ENCODE results near the gene MEPCE.

The MEPCE gene

DNA sequence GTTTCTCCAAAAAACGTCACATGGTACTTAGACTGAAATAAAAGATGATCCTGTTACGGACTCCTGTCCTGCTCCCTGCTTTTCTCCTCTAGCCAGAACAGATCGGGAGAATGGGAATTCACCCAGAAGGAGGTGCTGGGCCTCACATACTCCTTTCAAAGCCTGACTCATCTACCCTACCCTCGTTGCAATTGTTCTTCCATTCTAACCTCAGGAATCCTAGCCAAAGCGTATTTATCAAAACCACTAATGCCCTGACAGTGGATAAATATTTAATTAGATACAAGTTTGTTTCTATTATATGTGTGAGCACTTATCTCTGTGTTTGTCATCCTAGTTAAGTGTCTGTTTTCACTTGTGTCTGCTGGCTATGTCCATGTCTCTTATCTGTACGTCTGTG lies 22.9 kb upstream of the MEPCE start:
- DNase-seq (ENCODE audit: low read depth in 2 of 2) = no peak

DNA sequence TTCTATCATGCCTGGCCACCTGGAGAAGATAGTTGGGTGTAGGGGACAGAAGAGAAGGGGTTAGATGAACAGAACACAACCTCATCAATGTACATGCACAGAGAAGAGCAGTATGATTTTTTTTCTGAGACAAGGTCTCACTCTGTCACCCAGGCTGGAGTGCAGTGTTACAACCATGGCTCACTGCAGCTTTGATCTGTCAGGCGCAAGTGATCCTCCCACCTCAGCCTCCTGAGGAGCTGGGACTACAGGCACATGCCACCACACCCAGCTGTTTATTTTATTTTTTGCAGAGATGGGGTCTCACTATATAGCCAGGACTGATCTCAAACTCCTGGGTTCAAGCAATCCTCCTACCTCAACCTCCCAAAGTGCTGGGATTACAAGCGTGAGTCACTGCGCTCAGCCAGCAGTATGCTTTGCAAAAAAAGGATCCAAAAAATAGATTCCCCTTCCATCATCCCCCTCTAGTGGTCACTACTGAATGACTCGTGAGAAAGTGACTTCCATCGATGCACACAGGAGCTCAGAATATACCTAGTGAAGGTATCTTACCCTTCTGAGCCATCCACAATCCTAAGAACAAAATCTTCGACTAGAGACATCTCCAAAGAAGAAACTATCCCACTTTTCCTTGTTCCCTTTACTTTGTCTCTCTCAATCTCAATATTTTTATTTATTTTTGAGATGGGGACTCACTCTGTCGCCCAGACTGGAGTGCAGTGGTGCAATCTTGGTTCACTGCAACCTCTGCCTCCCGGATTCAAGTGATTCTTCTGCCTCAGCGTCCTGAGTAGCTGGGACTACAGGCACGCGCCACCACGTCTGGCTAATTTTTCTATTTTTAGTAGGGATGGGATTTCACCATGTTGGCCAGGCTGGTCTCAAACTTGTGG lies 22.1 kb upstream of the MEPCE start:
- DNase-seq (ENCODE audit: low read depth in 2 of 2) = peak in 1 of 2 donors; percentile 23

DNA sequence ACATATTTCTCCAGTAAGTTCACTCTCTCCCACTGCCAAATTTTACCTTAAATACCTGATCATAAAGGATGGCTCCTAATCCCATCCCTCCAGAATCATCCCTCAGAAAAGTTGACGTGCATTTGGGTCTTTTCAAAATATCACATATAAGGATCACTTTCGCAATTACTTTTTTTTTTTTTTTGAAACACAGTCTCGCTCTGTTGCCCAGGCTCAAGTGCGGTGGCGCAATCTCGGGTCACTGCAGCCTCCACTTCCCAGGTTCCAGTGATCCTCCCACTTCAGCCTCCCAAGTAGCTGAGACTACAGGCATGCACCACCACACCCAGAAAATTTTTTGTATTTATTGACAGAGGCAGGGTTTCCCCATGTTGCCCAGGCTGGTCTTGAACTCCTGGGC lies 18.5 kb upstream of the MEPCE start:
- DNase-seq (ENCODE audit: low read depth in 2 of 2) = no peak

DNA sequence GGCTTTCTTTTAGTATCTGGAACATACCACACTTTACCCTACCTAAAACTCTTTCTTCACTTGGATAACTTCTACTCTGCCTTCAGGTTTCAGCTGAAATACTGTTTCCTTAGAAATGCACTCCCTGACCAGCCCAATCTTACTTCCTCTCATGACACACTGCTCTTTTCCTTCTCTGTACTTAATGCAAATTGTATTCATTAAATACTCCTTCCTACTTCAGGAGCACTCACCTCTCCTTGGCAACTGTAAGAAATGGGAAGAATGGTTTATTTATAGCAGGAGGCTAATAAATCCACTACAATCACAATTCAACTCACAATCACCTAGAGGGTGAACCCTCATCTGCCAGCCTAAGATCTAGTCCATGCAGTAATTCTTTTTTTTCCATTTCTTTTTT lies 16.3 kb upstream of the MEPCE start:
- DNase-seq (ENCODE audit: low read depth in 2 of 2) = no peak

DNA sequence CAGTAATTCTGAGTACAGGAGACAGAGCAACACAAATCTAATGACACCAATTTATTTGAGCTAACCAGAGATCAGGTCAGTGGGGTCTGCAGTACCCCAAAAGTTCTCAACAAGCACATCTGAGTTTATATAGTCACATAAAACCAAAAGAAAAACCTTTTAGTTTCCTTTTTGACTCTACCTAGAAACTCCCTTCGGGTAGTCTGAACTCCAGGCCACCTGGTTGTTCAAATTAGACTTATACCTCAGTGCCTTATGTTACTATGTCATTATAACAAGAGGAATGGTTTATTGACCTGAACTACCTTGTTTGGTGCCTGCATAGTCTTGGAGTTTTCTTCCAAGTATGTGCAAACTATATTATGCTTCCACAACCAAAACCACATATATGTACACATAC lies 15.7 kb upstream of the MEPCE start:
- DNase-seq (ENCODE audit: low read depth in 2 of 2) = no peak

DNA sequence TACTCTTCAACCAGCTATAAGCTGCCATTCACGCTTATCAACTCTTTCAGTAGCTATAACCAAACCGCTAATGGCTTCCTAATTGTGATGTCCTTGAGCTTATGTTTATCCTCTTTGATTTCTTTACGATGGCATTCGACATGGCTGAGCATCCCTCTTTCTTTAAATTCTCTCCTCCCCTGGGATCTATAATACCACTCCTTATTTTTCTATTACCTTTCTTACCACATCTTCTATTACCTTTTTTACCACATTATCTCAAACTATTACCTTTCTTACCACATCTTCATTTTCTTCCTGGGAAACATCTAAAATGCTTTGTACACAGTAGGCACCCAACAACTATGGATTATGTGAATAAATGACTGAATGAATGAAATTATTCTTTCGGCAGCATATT lies 14.2 kb upstream of the MEPCE start:
- DNase-seq (ENCODE audit: low read depth in 2 of 2) = no peak

DNA sequence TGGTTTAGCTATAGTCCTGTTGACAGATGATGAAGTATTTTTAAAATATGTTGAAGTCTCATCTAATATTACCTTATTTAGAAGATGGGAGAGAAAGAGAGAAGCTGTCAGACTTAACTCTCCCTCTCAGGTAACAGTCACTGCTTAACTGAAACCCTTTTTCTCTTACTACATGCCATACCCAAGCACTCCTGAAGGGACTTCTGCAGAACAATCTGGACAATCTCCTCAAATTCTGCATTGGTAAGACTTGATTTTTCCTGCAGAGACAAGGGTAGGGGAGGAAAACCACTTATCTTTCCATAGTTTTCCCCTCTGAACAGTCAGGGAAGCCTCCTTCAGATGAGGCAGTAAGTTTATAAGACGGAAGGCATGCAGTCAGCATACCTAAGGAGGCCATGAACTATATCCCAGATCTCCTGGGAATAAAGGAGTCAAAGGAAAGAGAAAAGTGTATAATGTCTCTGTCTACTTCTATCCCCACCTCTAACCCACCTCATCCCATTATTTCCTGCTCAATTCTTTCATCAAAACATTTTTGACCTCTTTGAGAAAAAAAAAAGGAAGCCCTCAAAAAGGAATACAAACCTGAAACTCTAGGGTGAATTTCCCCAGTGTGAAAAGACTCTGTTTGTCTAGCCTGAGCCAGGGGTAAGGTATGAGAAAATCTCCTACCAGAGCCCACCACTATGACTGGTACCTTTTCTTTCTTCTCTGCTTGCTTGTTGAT lies 10.5 kb upstream of the MEPCE start:
- no peak for DNase-seq (ENCODE audit: low read depth in 2 of 2)

DNA sequence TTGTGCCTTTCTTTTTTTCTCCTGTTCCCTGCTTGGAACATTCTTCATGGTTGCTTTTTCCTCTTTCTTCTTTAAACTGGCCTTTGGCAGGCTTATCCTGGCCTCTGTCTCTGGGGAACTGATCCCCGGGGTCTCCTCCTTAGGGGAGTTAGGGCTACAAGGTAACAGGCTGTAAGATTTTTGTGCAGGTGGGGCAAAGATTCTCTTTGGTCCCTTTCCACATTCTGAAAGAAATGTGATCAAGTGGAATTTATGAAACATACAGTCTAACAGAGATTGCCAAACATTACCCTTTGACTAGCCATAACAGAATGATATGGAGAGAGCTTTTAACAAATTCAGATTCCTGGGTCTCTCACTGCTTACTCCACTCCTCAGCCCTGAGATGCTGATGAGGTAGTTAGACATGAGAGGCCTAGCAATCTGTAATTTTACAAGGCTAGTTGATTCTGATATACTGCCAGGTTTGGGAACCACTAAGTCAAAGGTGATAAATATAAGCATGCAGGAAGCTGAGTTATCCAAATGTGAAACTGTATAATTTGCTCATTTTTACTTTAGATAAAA lies 9.9 kb upstream of the MEPCE start:
- no peak for DNase-seq (ENCODE audit: low read depth in 2 of 2)

DNA sequence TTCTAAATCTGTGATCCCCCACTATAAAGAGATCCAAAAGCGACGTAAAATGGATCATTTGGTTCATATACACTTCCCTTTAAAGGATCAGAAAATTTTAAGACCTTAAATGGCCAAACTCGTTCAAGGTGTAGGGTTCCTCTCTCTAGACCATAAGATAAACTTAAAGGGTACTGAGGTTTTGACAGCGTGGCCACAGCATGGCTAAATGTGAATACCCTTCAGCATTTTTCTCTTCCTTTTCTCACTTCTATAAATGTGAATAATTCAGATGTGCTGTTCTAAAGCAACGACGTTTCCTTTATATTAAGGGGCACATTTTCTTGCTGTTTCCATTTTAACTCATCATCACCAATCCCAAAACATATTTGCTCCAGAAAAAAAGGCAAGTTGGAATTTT lies 6.3 kb upstream of the MEPCE start:
- no peak for DNase-seq (ENCODE audit: low read depth in 2 of 2)

DNA sequence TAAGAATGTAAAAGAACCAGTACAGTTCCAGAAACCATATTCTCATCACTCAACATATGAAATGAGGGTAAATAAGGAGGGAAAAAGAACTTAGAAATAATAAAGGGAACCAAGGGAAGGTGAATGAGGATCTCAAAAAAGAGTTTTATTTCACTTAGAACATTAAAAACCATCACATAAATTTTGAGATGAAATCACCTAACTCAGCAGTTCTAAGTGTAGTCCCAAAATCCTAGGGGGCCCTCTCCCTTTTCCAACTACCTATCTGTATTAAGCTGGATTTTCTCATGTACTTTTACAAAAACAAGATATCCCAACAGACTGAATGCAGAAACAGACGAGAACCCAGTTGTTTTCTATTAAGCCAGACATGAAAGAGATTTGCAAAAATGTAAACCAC lies 4.3 kb upstream of the MEPCE start:
- DNase-seq (ENCODE audit: low read depth in 2 of 2) = no peak

DNA sequence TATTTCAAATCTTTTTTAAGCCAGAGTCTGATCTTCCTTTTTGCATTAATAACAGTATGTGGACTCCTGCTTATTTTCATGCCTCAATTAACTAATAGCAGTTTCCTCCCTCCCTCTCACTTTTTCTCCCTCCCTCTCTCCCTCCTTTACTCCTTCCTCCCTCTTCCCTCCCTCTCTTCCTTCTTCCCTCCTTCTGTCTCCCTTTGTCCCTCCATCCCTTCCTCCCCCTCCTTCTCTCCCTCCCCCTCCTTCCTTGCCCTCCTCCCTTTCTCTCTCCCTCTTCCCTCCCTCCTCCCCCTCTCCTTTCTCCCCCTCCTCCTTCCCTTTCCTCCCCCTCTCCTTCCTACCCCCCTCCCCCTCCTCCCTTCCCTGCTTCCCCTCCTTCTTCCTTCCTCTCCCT lies 3.1 kb upstream of the MEPCE start:
- no peak for DNase-seq (ENCODE audit: low read depth in 2 of 2)

DNA sequence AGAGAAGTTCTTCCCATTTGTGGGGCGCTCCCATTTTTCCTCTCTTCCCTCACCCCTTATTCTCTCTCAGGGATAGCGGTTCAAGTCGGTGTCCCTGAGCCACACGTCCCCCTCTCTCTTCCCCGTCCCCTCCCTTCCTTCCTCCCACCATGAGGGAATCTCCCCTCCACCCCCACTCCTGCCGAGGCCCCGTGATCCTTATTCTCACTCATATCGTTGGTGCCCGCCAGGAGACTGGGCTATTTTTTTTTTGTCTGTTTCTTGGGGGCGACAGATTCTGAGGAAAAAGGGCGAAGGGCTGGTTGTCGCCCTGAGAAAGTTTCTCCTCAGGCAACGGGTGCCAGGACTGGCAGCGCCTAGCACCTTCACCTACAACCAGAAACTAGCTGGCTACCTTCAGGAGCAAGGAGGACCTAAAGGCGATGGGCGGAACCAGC lies 1.9 kb upstream of the MEPCE start:
- no peak for DNase-seq (ENCODE audit: low read depth in 2 of 2)

DNA sequence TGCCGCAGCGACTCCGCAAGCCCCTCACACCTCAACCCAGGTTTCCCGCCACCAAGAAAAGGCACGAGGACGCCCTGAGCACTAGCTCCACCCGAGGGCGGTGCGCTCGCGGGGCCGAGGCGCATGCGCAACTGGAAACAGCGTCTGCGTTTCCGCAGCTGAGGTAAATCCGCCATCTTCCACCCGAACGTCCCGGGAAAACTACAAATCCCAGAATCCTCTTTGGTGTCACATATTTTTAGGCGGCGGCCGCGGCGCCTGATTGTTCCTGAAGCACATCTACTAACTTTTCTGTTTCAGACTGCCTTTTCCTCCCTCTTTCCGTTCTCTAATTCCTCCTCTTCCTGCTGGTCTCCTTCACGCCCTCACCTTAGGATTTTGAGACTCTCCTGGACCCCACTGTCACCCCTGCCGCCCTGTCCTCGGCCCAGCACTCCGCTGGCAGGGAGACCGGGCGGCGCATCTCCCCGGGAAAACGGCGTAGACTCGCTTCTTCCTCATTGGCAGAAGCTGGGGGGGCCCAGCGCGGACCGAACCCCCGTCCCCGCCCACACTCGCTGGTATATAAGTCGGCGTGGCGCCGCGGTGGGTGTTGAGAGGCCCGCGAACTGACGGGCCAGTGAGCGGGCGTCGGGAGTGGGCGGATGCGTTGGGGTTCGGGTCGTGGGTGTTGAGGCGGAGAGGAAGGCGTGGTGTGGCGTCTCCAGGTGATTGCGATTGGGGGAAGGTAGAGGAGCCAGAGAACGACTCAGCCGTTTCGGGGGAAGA lies 1.2 kb upstream of the MEPCE start, which contains the start of gene ZCWPW1:
ZCWPW1 (minus strand) TSS at position 505 of the 768 bp plus-strand sequence. CDS start 8,054 bp downstream, outside the sequence.
- DNase-seq (ENCODE audit: low read depth in 2 of 2) = peak; percentile 94 to 95

DNA sequence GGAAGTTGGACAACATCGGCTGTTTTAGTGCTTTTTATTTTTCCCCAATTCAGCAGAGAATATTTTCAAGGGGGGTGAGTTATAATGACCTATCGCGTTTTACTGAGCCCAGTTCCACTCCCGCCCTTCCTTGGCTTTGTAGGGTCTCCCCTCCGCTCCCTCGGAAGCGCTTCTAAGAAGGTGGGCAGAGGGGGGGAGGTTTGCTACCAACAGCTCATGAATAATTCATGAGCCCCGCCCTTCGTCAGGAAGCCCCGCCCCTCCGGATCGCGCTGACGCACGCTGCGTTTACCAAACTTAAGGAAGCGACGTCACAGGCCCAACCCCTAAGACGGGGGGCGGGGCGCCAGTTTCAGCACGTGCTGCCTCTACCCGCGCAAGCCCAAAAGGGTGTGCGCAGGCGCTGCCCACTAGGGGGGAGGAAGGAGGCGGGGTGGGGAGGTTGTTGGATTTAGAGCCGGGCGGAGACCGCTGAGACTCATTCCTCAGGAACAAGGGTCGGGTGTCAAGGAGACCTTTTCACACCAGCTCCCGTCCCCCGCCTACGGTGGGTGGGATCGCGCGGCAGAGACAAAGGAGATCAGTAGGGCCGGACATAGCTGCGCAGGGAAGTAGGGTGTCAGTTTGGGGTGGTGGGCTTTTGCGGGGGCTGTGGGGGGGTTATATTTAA lies 529 bp upstream of the MEPCE start:
- peak; percentile 100 for DNase-seq (ENCODE audit: low read depth in 2 of 2)

DNA sequence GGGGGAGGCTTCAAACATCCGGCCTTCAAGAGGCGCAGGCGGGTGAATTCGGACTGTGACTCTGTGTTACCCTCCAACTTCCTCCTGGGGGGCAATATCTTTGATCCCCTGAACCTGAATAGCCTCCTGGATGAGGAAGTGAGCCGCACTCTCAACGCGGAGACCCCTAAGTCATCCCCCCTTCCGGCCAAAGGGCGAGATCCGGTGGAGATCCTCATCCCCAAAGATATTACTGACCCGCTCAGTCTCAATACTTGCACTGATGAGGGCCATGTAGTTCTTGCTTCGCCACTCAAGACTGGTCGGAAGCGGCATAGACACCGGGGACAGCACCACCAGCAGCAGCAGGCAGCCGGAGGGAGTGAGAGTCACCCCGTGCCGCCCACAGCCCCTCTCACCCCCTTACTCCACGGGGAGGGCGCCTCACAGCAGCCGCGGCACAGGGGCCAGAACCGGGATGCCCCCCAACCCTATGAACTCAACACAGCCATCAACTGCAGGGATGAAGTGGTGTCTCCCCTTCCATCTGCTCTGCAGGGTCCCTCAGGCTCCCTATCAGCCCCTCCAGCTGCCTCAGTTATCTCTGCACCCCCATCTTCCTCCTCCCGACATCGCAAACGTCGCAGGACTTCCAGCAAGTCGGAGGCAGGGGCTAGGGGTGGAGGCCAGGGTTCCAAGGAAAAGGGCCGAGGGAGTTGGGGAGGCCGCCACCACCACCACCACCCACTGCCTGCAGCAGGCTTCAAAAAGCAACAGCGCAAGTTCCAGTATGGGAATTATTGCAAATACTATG lies 1.1 kb downstream of the MEPCE start:
- no peak for DNase-seq (ENCODE audit: low read depth in 2 of 2)

DNA sequence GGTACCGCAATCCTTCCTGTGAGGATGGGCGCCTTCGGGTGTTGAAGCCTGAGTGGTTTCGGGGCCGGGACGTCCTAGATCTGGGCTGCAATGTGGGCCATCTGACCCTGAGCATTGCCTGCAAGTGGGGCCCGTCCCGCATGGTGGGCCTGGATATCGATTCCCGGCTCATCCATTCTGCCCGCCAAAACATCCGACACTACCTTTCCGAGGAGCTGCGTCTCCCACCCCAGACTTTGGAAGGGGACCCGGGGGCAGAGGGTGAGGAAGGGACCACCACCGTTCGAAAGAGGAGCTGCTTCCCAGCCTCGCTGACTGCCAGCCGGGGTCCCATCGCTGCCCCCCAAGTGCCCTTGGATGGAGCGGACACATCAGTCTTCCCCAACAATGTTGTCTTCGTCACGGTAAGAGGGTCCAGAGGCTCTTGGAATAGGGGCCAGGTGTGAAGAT lies 1.7 kb downstream of the MEPCE start:
- no peak for DNase-seq (ENCODE audit: low read depth in 2 of 2)

DNA sequence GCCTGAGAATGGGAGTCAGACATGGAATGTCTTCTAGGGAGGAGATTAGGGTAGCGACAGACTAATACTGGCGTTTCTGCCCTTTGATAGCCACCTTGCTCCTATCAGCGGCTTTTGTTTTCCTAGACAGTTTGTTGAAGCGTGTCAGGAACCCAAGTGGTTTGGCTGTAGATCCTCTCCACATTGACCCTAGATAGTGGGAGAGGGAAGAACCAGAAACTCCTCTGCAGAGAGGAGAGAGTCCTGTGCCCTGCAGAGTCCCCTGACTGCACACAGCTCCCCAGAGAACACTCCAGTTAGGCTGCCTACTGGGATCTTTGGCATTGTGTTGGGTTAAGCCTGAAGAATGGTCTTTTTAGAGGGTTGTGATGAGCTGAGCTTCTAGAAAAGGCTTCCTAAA lies 2.4 kb downstream of the MEPCE start:
- no peak for DNase-seq (ENCODE audit: low read depth in 2 of 2)

DNA sequence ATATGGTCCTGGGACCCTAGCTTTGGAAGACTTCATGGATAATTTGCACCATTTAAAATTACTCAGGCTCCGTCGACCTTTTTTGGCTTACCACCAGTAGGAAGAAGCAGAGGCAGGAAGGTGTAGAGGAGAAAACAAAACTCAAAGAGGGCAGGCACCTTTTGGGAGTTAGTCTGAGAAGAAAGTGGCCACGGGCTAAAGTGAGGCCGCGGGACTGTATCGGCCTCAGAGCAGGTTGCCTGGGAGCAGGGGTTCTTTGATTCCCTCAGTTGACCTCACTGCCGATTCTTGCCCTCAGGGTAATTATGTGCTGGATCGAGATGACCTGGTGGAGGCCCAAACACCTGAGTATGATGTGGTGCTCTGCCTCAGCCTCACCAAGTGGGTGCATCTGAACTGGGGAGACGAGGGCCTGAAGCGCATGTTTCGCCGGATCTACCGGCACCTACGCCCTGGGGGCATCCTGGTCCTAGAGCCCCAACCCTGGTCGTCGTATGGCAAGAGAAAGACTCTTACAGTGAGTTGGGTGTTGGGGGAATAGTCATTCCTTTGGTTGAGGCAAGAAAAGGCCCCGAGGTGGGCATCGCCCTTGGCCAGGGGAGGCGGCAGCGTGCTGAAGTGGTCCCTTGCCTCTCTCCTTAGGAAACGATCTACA lies 3.1 kb downstream of the MEPCE start:
- DNase-seq (ENCODE audit: low read depth in 2 of 2) = no peak

DNA sequence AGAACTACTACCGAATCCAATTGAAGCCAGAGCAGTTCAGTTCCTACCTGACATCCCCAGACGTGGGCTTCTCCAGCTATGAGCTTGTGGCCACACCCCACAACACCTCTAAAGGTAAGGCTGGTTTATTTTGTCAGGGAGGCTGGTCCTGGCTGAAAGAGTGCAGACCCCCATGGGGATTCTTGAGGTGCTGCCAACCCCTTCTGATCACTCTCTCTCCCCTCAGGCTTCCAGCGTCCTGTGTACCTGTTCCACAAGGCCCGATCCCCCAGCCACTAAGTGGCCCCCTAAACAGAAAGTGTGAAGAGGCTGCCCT lies 3.6 kb downstream of the MEPCE start:
- no peak for DNase-seq (ENCODE audit: low read depth in 2 of 2)
